GM12801 (cell line): Measurements from ENCODE around the gene TBC1D19.

ENCODE experiments used
- TF ChIP-seq, protein P1 (sequence below): IDR thresholded peaks from one replicate; pipeline ENCODE4 v1.5.1; 2011; ENCODE audit warnings: control low read depth; ENCODE audit not compliant: insufficient read length; ENCODE audit errors: extremely low read depth

Gene TBC1D19

GRCh38 chr4:26621366-26621765 lies 37.5 kb downstream of the TBC1D19 start:
- TF ChIP-seq, protein P1, sequence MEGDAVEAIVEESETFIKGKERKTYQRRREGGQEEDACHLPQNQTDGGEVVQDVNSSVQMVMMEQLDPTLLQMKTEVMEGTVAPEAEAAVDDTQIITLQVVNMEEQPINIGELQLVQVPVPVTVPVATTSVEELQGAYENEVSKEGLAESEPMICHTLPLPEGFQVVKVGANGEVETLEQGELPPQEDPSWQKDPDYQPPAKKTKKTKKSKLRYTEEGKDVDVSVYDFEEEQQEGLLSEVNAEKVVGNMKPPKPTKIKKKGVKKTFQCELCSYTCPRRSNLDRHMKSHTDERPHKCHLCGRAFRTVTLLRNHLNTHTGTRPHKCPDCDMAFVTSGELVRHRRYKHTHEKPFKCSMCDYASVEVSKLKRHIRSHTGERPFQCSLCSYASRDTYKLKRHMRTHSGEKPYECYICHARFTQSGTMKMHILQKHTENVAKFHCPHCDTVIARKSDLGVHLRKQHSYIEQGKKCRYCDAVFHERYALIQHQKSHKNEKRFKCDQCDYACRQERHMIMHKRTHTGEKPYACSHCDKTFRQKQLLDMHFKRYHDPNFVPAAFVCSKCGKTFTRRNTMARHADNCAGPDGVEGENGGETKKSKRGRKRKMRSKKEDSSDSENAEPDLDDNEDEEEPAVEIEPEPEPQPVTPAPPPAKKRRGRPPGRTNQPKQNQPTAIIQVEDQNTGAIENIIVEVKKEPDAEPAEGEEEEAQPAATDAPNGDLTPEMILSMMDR, result no peak

DNA sequence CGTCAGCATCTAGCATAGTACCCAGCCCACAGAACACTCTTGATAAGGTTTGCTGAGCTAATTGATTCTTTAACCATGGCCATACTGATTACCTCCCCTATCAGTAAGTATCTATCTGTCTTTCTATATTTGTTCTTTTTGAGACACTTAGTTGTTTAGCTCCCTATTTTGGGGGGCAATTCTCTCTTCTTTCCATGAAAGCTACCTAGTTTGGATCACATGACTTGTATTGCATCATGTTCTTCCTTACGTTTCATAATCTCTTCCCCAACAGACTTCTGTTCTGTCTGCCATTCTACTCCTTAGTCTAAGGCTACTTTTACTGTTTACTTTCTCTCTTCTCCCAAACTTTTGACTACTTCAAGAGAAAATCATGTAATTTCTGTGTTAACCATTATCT lies 39.0 kb downstream of the TBC1D19 start:
- TF ChIP-seq, protein P1, result no peak

DNA sequence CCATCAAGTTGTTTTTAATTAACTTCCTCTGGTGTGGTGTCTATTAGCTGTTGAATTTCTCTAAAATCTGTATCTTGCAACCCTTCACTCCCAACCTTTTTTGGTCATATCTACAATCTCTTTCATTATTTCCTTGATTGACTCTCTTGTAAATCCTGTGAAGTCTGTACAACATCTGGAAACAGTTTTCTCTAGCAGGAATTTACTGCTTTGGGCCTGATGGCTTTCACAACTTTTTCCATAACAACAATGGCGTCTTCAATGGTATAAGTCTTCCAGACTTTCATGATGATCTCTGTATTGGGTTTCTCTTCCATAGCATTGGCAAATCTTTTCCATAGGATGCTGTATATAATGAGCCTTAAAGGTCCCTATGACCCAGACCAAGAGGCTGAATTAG lies 49.0 kb downstream of the TBC1D19 start:
- TF ChIP-seq, protein P1, result no peak

DNA sequence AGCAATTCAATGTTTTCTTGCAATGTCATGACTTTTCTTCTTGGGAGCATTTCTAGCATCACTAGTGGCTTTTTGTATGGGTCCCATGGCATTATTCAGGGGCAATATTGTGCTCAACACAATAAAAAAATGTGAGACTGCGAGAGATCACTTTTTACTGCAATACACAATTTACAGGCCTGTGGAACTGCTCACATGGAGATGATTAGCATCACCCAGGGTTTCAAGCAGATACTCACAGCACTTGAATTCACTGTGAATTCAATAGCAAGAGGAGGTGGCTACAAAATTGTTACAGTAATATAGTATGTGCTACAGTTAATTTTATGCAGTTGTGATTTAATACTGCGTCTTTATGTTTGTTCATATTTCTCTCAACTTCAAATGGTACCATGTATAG lies 50.4 kb downstream of the TBC1D19 start:
- TF ChIP-seq, protein P1, result no peak

DNA sequence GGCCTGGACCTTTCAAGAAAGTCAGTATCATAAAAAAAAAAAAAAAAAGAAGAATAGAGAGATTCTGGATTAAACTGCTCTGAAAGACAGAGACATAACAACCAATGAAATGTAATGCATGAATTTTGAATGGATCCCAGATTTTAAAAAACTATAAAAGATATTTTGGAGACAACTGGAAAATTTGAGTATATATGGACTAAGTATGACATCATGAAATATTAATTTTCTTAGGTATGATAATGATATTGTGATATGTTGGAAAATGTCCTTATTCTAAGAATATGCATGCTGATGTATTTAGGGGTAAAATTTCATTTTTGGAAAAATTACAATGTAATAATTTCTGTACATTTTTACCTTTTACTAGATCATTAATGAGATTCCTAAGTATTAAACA lies 52.6 kb downstream of the TBC1D19 start:
- TF ChIP-seq, protein P1, result no peak

GRCh38 chr4:26647523-26648224 lies 63.8 kb downstream of the TBC1D19 start:
- TF ChIP-seq, protein P1, result no peak

GRCh38 chr4:26648260-26648659 lies 64.4 kb downstream of the TBC1D19 start:
- TF ChIP-seq, protein P1, result no peak

GRCh38 chr4:26660261-26660660 lies 76.4 kb downstream of the TBC1D19 start:
- TF ChIP-seq, protein P1, result no peak
